WERI-Rb-1 (cell line): ENCODE measurements around the gene PDE4B.

Experiments
- DNase-seq: peaks from one replicate; pipeline ENCODE4 v3.0.0-alpha.2; 2020
- H3K27ac ChIP-seq: fragments of 250-450 bp; sonication (Bioruptor Pico); 2 replicates; pipeline ENCODE4 v1.5.1; 2020; ENCODE audit warnings: mild to moderate bottlenecking, moderate library complexity
- H3K27me3 ChIP-seq: fragments of 250-450 bp; sonication (Bioruptor Pico); 2 replicates; pipeline ENCODE4 v1.5.1; 2021; ENCODE audit warnings: mild to moderate bottlenecking, low read depth, moderate library complexity; ENCODE audit not compliant: insufficient read depth, severe bottlenecking
- H3K36me3 ChIP-seq: fragments of 250-450 bp; sonication (Bioruptor Pico); 2 replicates; pipeline ENCODE4 v1.5.1; 2020; ENCODE audit warnings: mild to moderate bottlenecking, moderate library complexity
- H3K4me3 ChIP-seq: 2 replicates; pipeline ENCODE4 v1.5.1; 2011; ENCODE audit warnings: low read depth, mild to moderate bottlenecking, control low read depth, low read length
- H3K9me3 ChIP-seq: fragments of 250-450 bp; sonication (Bioruptor Pico); 2 replicates; pipeline ENCODE4 v1.5.1; 2021; ENCODE audit warnings: mild to moderate bottlenecking, moderate library complexity; ENCODE audit not compliant: severe bottlenecking
- CTCF ChIP-seq: IDR thresholded peaks from 2 replicates; pipeline ENCODE4 v1.5.1; 2011; ENCODE audit warnings: low read depth, mild to moderate bottlenecking, control low read depth, inconsistent platforms, low read length

The PDE4B gene

DNA sequence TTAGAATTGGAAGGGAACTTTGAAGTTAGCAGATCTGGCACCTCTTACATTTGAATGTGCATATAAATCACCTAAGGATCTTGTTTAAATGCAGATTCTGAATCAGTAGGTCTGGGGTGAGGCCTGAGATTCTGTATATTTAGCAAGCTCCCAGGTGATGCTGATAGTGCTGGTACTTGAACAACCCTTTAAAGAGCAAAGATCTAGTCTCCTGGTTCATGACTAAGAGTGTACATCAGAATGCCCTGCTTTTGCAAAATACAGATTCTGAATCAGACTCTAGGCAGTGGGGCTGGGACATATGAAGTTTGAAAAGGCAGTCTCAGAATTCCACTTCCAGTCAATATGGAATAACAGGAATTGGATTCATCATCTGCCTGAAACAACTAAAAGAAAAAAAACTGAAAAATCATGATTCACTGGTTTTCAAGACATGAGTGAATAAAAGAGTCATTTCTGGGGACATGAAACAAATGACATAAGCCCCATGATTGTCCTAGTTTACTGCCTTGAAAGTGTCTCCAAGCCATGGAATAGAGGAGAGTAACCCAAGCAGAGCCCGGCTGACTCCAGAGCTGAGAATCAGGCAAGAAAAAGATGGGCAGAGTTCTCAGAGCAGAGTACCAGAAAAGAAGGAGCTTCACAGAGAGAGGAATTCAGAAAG lies 591.7 kb downstream of the PDE4B start:
- H3K27ac ChIP-seq: no peak overlapping the region
- no peaks in the 10 kb centered on the region for H3K27me3 ChIP-seq
- no peak for DNase-seq
- no peak overlapping the region for H3K4me3 ChIP-seq
- no peaks in the 10 kb centered on the region for H3K36me3 ChIP-seq
- TF ChIP-seq CTCF: no peak
- H3K9me3 ChIP-seq: peaks cover 19% of the 10 kb centered on the region

DNA sequence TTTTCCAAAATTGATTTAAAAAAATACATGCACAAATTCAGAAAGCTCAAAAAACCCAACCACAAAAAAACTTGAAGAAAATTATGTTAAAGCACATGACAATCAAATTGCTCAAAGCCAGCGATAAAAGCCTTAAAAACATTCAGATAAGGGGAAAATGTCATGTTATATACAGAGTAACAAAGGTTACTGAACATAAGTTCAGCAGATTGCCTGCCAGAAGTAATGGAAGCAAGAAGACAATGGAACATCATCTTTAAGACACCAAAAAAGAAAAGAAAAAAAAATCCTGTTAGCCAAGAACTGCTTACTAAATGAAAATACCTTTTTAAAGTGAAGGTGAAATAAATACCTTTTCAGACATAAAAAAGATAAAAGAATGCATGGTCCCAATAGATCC lies 594.0 kb downstream of the PDE4B start:
- Histone ChIP-seq H3K9me3 (peaks cover 21% of the 10 kb centered on the region), H3K27me3 (no peaks in the 10 kb centered on the region), H3K27ac (no peak overlapping the region), H3K36me3 (no peaks in the 10 kb centered on the region), H3K4me3 (no peak overlapping the region)
- no peak for TF ChIP-seq CTCF
- no peak for DNase-seq

- Histone ChIP-seq H3K4me3 (no peak overlapping the region), H3K27ac (no peak overlapping the region), H3K27me3 (no peaks in the 10 kb centered on the region), H3K36me3 (no peaks in the 10 kb centered on the region), H3K9me3 (peaks cover 12% of the 10 kb centered on the region)
- no peak for TF ChIP-seq CTCF
- no peak for DNase-seq
Observed at GRCh38 chr1:66388913-66389312, 596.2 kb downstream of the PDE4B start.

DNA sequence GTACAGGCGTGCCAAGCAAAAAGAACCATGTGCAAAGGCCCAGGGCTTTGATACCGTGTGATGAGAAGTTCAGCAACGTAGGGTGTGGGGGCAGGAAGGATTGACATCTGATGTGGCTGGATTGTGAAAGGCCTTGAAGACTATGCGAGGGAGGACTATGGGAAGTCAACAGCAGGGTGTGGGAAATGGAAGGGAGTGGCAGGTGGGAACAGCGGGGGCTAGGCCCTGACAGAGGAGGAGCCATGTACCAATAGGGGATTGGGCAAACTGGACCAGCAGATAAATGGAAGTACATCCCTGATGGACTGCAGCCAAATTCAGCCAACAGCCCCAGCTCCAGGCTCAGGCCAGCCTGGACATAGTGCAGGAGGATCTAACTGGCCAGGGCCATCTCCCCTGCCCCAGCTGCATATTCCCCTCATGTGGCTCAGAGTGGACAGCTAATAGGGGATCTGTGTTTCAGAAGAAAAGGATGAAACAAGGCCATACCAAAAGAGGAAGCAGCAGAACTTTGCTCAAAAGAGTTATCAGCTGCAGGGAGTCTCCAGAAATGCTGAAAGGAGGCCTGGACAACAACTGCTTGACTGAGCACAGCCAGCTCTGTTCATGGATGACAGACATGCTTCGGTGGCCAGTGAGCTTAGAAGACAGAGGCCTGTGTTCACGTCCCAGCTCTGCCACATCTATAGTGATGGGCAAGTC lies 601.0 kb downstream of the PDE4B start:
- TF ChIP-seq CTCF: no peak
- Histone ChIP-seq H3K27me3 (no peaks in the 10 kb centered on the region), H3K4me3 (no peak overlapping the region), H3K36me3 (no peaks in the 10 kb centered on the region), H3K9me3 (peaks cover 2% of the 10 kb centered on the region), H3K27ac (no peak overlapping the region)
- no peak for DNase-seq

DNA sequence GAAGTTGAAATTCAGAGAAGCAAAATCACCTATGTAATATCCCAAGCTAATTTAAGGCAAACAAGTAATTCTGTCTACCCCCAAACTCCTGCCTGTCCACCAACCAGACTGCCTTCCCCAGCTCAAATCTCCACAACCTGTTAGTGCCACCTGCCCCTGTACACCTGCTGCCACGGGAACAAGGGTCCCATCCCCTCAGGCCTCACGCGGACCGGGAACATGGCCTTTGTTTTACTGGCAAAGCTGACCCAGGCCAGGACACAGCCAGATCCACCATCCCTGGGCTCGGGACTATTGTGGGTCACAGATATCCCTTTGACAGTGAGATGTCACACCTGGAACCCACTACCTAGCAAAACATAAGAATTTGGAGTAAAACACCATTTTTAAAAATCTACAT lies 601.9 kb downstream of the PDE4B start:
- no peaks in the 10 kb centered on the region for H3K27me3 ChIP-seq
- no peaks in the 10 kb centered on the region for H3K36me3 ChIP-seq
- no peak overlapping the region for H3K4me3 ChIP-seq
- TF ChIP-seq CTCF: no peak
- H3K9me3 ChIP-seq: peaks cover under 1% of the 10 kb centered on the region
- H3K27ac ChIP-seq: no peak overlapping the region
- no peak for DNase-seq
